ENCODE measurements around the gene BDKRB2. TPM values are rescaled to one million over a fixed set of nuclear protein-coding genes. Genes with fewer than 3 reads are reported as not detected.

BDKRB2 gene
- total RNA-seq, 1 donor from 2014 or later: 3.8 TPM

DNA sequence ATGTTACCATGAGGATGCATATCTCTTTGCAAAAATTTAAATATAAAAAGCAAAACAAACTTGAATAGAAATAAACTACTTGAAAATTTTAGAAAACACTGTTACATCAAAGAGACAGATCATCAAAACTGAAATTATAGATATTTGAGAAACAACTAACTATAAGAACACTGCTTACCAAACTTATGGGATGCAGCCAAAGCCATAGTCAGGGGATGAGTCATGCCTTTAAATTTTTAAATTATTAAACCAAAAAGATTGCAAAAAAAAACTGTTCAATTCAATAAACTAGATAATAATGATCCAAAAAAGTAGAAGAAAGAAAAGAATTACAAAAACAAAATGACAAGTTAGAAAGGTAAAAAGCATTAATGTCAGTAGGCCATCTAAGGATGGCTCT is 7.5 kb downstream of the BDKRB2 start:
- H3K27ac Mint-ChIP-seq (ENCODE audit: unreplicated experiment): no peak overlapping the region
- H3K36me3 Mint-ChIP-seq (ENCODE audit: unreplicated experiment): peaks cover 15% of the 10 kb centered on the region
- peaks cover 9% of the 10 kb centered on the region for H3K9me3 Mint-ChIP-seq (ENCODE audit: unreplicated experiment)
- no peak overlapping the region for H3K4me3 Mint-ChIP-seq (ENCODE audit: unreplicated experiment)
- TF ChIP-seq CTCF (IDR thresholded peaks at IDR 0.05; ENCODE audit: partially characterized antibody, unreplicated experiment): no peak
- no peak for DNase-seq
- peaks cover 1% of the 10 kb centered on the region for H3K4me1 Mint-ChIP-seq (ENCODE audit: low read depth, unreplicated experiment)
- peaks cover 6% of the 10 kb centered on the region for H3K27me3 Mint-ChIP-seq (ENCODE audit: unreplicated experiment)

GRCh38 chr14:96212896-96213295 is 8.3 kb downstream of the BDKRB2 start:
- Mint-ChIP-seq H3K9me3 (ENCODE audit: unreplicated experiment) (peaks cover 9% of the 10 kb centered on the region), H3K36me3 (ENCODE audit: unreplicated experiment) (peaks cover 15% of the 10 kb centered on the region), H3K27me3 (ENCODE audit: unreplicated experiment) (peaks cover 6% of the 10 kb centered on the region), H3K27ac (ENCODE audit: unreplicated experiment) (no peak overlapping the region), H3K4me3 (ENCODE audit: unreplicated experiment) (no peak overlapping the region), H3K4me1 (ENCODE audit: low read depth, unreplicated experiment) (peaks cover 1% of the 10 kb centered on the region)
- TF ChIP-seq CTCF (IDR thresholded peaks at IDR 0.05; ENCODE audit: partially characterized antibody, unreplicated experiment): no peak
- no peak for DNase-seq

- peaks cover 9% of the 10 kb centered on the region for H3K9me3 Mint-ChIP-seq (ENCODE audit: unreplicated experiment)
- H3K36me3 Mint-ChIP-seq (ENCODE audit: unreplicated experiment): peaks cover 15% of the 10 kb centered on the region
- DNase-seq: no peak
- no peak overlapping the region for H3K4me3 Mint-ChIP-seq (ENCODE audit: unreplicated experiment)
- H3K4me1 Mint-ChIP-seq (ENCODE audit: low read depth, unreplicated experiment): peaks cover 1% of the 10 kb centered on the region
- H3K27me3 Mint-ChIP-seq (ENCODE audit: unreplicated experiment): peaks cover 4% of the 10 kb centered on the region
- no peak overlapping the region for H3K27ac Mint-ChIP-seq (ENCODE audit: unreplicated experiment)
- no peak for TF ChIP-seq CTCF (IDR thresholded peaks at IDR 0.05; ENCODE audit: partially characterized antibody, unreplicated experiment)
Observed at GRCh38 chr14:96213871-96214465, 9.3 kb downstream of the BDKRB2 start.

GRCh38 chr14:96214793-96215192 is 10.2 kb downstream of the BDKRB2 start:
- no peak for DNase-seq
- no peak for TF ChIP-seq CTCF (IDR thresholded peaks at IDR 0.05; ENCODE audit: partially characterized antibody, unreplicated experiment)
- peaks cover 15% of the 10 kb centered on the region for H3K36me3 Mint-ChIP-seq (ENCODE audit: unreplicated experiment)
- H3K9me3 Mint-ChIP-seq (ENCODE audit: unreplicated experiment): peaks cover 9% of the 10 kb centered on the region
- no peak overlapping the region for H3K4me3 Mint-ChIP-seq (ENCODE audit: unreplicated experiment)
- H3K27ac Mint-ChIP-seq (ENCODE audit: unreplicated experiment): no peak overlapping the region
- peaks cover 4% of the 10 kb centered on the region for H3K27me3 Mint-ChIP-seq (ENCODE audit: unreplicated experiment)
- H3K4me1 Mint-ChIP-seq (ENCODE audit: low read depth, unreplicated experiment): peaks cover 1% of the 10 kb centered on the region

DNA sequence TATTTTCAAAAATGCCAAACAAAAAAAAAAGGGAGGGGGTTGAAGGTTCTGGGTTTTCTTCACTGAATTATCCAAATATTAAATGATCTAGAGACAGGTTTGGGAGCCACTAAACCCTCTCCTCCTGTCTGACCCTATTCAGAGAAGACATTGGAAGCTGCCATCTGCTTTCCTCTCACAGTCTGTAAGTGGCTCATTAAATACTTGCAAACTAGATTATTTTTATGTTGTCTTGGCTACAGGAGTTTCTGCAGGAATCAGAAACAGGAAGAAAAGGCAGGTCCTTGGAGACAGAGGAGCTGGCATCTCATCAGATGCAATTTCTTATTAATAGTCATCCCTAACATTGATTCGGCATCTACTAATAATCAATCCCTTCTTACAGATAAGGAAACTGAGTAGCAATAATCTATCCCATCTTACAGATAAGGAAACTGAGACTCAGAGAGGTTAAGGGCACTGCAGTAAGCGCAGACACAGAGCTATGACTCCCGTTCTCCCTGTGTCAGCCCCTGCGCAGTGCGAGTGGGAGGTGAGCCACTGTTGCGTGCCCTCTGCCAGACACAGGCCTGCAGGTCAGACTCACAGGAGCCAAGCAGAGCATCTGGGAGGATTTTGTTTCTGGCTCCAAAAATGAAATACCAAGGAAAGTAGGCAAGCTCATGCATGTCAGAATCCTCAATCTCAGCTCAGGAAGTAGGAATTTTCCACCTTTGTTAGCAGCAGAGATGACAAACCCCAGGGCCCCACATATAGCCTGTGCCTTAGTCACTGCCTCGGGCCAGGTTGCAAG is 11.0 kb downstream of the BDKRB2 start:
- Mint-ChIP-seq H3K4me1 (ENCODE audit: low read depth, unreplicated experiment) (peaks cover 1% of the 10 kb centered on the region), H3K27me3 (ENCODE audit: unreplicated experiment) (peaks cover 2% of the 10 kb centered on the region), H3K36me3 (ENCODE audit: unreplicated experiment) (peaks cover 15% of the 10 kb centered on the region), H3K4me3 (ENCODE audit: unreplicated experiment) (no peak overlapping the region), H3K27ac (ENCODE audit: unreplicated experiment) (no peak overlapping the region), H3K9me3 (ENCODE audit: unreplicated experiment) (peaks cover 5% of the 10 kb centered on the region)
- DNase-seq: no peak
- no peak for TF ChIP-seq CTCF (IDR thresholded peaks at IDR 0.05; ENCODE audit: partially characterized antibody, unreplicated experiment)
